Transverse colon (tissue), 4 donors: ENCODE data around the gene RITA1. TPM values are rescaled to one million over a fixed set of nuclear protein-coding genes. Genes with fewer than 3 reads are reported as not detected.
A peak's percentile ranks its signal among the peaks of the same experiment; 100 is the strongest.

Experiments used
- DNase-seq: peaks from one replicate; pipeline ENCODE4 v3.0.0-alpha.2; 2019
- H3K27ac ChIP-seq, 4 donors: fragments of 200-600 bp; sonication (generic); 2 replicates each; pipeline ENCODE4 v1.5.1; 2016 to 2018; ENCODE audit warnings: inconsistent platforms in 4 of 4
- H3K27me3 ChIP-seq: fragments of 200-600 bp; sonication (generic); 2 replicates; pipeline ENCODE4 v1.5.1; 2017; ENCODE audit warnings: inconsistent platforms
- H3K36me3 ChIP-seq, 4 donors: fragments of 200-600 bp; sonication (generic); 2 replicates each; pipeline ENCODE4 v1.5.1; 2017 to 2019; ENCODE audit warnings: inconsistent platforms in 4 of 4
- H3K4me1 ChIP-seq, 4 donors: fragments of 200-600 bp; sonication (generic); 2 replicates each; pipeline ENCODE4 v1.5.1; 2017 to 2020; ENCODE audit warnings: inconsistent platforms in 4 of 4
- H3K4me3 ChIP-seq, 4 donors: fragments of 200-600 bp; sonication (generic); 1 replicate in 1 of 4; 2 replicates in 3 of 4; pipeline versions ENCODE4 v1.5.1 to v1.6.1; 2017 to 2019; ENCODE audit warnings: inconsistent platforms in 4 of 4
- H3K9me3 ChIP-seq, 2 donors: fragments of 200-600 bp; sonication (generic); 2 replicates each; pipeline ENCODE4 v1.5.1; 2017 to 2019; ENCODE audit warnings: inconsistent platforms in 2 of 2
- EP300 ChIP-seq: sonication (generic); formaldehyde crosslinking; IDR thresholded peaks from one replicate; pipeline ENCODE4 v1.6.1; 2017; ENCODE audit warnings: antibody characterized with exemption, low read depth
- POLR2A ChIP-seq: fragments of 450-650 bp; IDR thresholded peaks from one replicate; pipeline ENCODE4 v1.6.1; 2016; ENCODE audit warnings: antibody characterized with exemption, mild to moderate bottlenecking, moderate library complexity
- POLR2AphosphoS5 ChIP-seq, 3 donors: sonication (generic); formaldehyde crosslinking; IDR thresholded peaks; one replicate each; pipeline ENCODE4 v1.6.1; 2016; ENCODE audit warnings: antibody characterized with exemption in 3 of 3
- WGBS, 2 donors: methylation state at CpG; one replicate each; pipeline ENCODE4 v1.1.5; 2018; ENCODE audit warnings: low coverage in 1 of 2; 5-methylcytosine and 5-hydroxymethylcytosine counted together
- in situ Hi-C, 4 donors: fragments of 200-750 bp; cut with MboI; loops; one replicate each; pipeline versions ENCODE4 v1.15.0 to v1.15.1; 2017; ENCODE audit warnings: low sequenced_read_pairs in 3 of 4, low pct_ligation_motif_present in 1 of 4, low pct_unique_long_range_greater_than_20kb in 1 of 4
- intact Hi-C: fragments of 100-400 bp; cut with DNase I; formaldehyde crosslinking; loops from one replicate; pipeline ENCODE4 v1.15.1; 2023; ENCODE audit warnings: low total_unique reads
- total RNA-seq, 4 donors: library from RNA; depleted of rRNA; stranded (reverse); fragments of >200 nt; gene quantifications; one replicate each; pipeline ENCODE4 v1.1.0, GENCODE V29; 2016
- TF ChIP-seq, protein P1 (sequence below), 5 experiments: fragments of 200-600 bp in 3 of 5; fragments of 450-650 bp in 2 of 5; sonication (generic) in 3 of 5; IDR thresholded peaks; 1 replicate in 2 of 5; 2 replicates in 3 of 5; pipeline ENCODE4 v1.5.1; 2016 to 2017; ENCODE audit warnings: antibody characterized with exemption in 5 of 5, inconsistent platforms in 3 of 5, mild to moderate bottlenecking in 2 of 5, moderate library complexity in 1 of 5

Gene RITA1
- total RNA-seq, 4 donors from 2014 or later: 17.5 to 41.5 (median 23.8) TPM

DNA sequence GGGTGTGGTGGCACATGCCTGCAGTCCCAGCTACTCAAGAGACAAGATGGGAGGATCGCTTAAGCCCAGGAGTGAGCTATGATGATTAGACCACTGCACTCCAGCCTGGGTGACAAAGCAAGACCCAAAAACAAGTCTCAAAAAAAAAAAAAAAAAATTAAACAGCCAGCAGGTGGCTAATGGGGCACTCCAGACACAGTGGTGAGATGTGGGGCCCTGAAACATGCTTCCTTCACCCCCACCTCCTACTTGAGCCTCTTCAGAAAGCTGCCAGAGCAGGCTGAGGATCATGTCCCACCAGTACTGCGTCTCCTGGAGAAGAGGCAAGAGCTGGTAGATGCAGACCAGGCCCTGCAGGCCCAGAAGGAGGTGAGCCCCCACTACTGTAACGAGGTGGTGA is 33.9 kb upstream of the RITA1 start:
- TF ChIP-seq, protein P1, sequence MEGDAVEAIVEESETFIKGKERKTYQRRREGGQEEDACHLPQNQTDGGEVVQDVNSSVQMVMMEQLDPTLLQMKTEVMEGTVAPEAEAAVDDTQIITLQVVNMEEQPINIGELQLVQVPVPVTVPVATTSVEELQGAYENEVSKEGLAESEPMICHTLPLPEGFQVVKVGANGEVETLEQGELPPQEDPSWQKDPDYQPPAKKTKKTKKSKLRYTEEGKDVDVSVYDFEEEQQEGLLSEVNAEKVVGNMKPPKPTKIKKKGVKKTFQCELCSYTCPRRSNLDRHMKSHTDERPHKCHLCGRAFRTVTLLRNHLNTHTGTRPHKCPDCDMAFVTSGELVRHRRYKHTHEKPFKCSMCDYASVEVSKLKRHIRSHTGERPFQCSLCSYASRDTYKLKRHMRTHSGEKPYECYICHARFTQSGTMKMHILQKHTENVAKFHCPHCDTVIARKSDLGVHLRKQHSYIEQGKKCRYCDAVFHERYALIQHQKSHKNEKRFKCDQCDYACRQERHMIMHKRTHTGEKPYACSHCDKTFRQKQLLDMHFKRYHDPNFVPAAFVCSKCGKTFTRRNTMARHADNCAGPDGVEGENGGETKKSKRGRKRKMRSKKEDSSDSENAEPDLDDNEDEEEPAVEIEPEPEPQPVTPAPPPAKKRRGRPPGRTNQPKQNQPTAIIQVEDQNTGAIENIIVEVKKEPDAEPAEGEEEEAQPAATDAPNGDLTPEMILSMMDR (IDR thresholded peaks at IDR 0.05): no peak
- TF ChIP-seq EP300 (no peak), POLR2A (no peak), POLR2AphosphoS5 (IDR thresholded peaks at IDR 0.05) (no peak)
- Histone ChIP-seq H3K36me3 (no peaks in the 10 kb centered on the region), H3K4me3 (no peak overlapping the region), H3K27ac (no peak overlapping the region), H3K4me1 (peaks cover 10 to 36% (median 30%) of the 10 kb centered on the region in 4 donors), H3K27me3 (peaks cover 51% of the 10 kb centered on the region), H3K9me3 (no peaks in the 10 kb centered on the region)
- intact Hi-C loops (no loop called here), in situ Hi-C loops (loop anchor here in 2 of 4 donors (10.0 kb wide), 1 partner anchor 107 kb away; no protein-coding TSS in a partner anchor)
- no peak for DNase-seq
- 94 to 100% methylated on average over 1 to 3 of the region's 3 CpGs for WGBS, 2 donors

- in situ Hi-C loops: loop anchor here in 2 of 4 donors (10.0 kb wide), 1 partner anchor 108 kb away; no protein-coding TSS in a partner anchor
- DNase-seq: no peak
- 29% methylated on average over 9 of the region's 9 CpGs; no CpG with 5 or more reads in 1 of the 2 donors for WGBS, 2 donors
- TF ChIP-seq POLR2A: no peak
- TF ChIP-seq, protein P1 (IDR thresholded peaks at IDR 0.05): no peak
- no peak for TF ChIP-seq POLR2AphosphoS5 (IDR thresholded peaks at IDR 0.05)
- no peak for TF ChIP-seq EP300
- no peaks in the 10 kb centered on the region for H3K36me3 ChIP-seq
- peaks cover 51% of the 10 kb centered on the region for H3K27me3 ChIP-seq
- no peaks in the 10 kb centered on the region for H3K9me3 ChIP-seq
- peaks cover 10 to 36% (median 30%) of the 10 kb centered on the region in 4 donors for H3K4me1 ChIP-seq
- intact Hi-C loops: no loop called here
- H3K27ac ChIP-seq: no peak overlapping the region
- peak overlapping the region in 2 of 4 donors; percentile 34 to 51 for H3K4me3 ChIP-seq
Measured at GRCh38 chr12:113152196-113152834, 33.2 kb upstream of the RITA1 start.

GRCh38 chr12:113152835-113153814 is 32.4 kb upstream of the RITA1 start:
- no peaks in the 10 kb centered on the region for H3K9me3 ChIP-seq
- peaks cover 0 to under 1% (median 0%) of the 10 kb centered on the region in 4 donors for H3K36me3 ChIP-seq
- H3K27me3 ChIP-seq: peaks cover 51% of the 10 kb centered on the region
- H3K4me3 ChIP-seq: peak overlapping the region in 3 of 4 donors; percentile 25 to 51 (median 34)
- WGBS, 2 donors: 6% methylated on average over 61 of the region's 70 CpGs; no CpG with 5 or more reads in 1 of the 2 donors
- H3K4me1 ChIP-seq: peaks cover 10 to 36% (median 30%) of the 10 kb centered on the region in 4 donors
- H3K27ac ChIP-seq: peak overlapping the region in 1 of 4 donors; percentile 51
- DNase-seq: peak; percentile 79
- in situ Hi-C loops (loop anchor here in 2 of 4 donors (10.0 kb wide), 1 partner anchor 108 kb away; no protein-coding TSS in a partner anchor), intact Hi-C loops (no loop called here)
- TF ChIP-seq, protein P1 (IDR thresholded peaks at IDR 0.05): peak; percentile 20 to 59 (median 54)
- no peak for TF ChIP-seq POLR2AphosphoS5 (IDR thresholded peaks at IDR 0.05)
